HS-27A (cell line): ENCODE data around the gene TBCCD1.
"Not testable (repeated sequence)": the region's sequence is repeated elsewhere in the genome, so short reads cannot be mapped to it uniquely, and the experiment has no call there.

Experiments used
- DNase-seq: peaks from one replicate; pipeline ENCODE4 v3.0.0-alpha.2; 2012; ENCODE audit warnings: low read depth, missing footprints

TBCCD1 gene

GRCh38 chr3:186596568-186597287 lies 29.6 kb upstream of the TBCCD1 start:
- no peak for DNase-seq

GRCh38 chr3:186594591-186595113 lies 27.5 kb upstream of the TBCCD1 start:
- DNase-seq: no peak

GRCh38 chr3:186593862-186594261 lies 26.7 kb upstream of the TBCCD1 start:
- no peak for DNase-seq

DNA sequence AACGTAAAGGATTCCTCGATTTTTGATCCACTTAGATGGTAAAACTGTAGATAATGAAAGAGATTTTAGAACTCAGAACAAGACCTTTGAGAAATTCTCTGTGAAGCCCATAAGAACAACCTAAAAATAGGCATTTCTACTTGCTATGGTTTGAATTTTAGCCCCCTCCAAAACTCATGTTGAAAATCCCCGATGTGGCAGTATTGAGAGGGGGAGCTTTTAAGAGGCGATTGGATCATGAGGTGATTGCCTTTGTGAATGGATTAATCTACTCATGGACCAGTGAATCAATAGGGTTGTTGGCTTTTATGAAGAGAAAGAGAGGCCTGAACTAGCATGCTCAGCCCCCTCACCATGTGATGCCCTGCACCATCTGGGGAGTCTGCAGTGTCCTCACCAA lies 25.5 kb upstream of the TBCCD1 start:
- no peak for DNase-seq

- no peak for DNase-seq
Observed at GRCh38 chr3:186590580-186591295, 23.6 kb upstream of the TBCCD1 start.

GRCh38 chr3:186589856-186590579 lies 22.9 kb upstream of the TBCCD1 start:
- DNase-seq: no peak

DNA sequence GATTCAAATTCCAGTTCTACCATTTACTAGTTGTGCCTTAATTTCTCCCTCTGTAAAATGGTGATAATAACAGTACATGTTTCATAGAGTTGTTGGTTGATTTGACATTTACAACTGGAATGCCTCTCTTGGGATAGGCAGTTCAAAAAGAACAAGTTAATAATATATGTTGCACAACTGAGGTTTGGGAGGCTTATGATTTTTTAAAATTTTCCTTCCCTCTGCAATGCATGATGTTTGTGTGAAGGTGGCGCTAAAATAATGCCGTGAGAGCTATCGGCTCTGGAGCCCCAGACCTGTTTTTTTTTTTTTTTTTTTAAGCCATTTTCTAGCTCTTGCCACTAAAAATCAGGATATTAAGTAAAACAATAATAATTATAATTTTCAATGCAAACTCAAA lies 22.0 kb upstream of the TBCCD1 start:
- no peak for DNase-seq

- DNase-seq: no peak
Observed at GRCh38 chr3:186588632-186589031, 21.5 kb upstream of the TBCCD1 start.

- DNase-seq: no peak
Observed at GRCh38 chr3:186587183-186587582, 20.0 kb upstream of the TBCCD1 start.

DNA sequence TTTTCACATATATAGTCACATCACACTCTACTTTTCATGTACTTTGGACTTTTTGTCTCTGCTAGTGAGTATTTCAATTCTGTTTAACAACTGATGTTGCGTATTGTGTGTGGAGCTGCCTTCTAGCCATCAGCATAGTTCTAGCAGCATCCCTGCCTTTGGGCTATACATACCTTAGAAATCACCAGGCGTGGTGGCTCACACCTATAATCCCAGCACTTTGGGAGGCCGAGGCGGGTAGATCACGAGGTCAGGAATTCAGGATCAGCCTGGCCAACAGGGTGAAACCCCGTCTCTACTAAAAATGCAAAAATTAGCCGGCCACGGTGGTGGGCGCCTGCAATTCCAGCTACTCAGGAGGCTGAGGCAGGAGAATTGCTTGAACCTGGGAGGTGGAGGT lies 19.1 kb upstream of the TBCCD1 start:
- DNase-seq: not testable (repeated sequence)

DNA sequence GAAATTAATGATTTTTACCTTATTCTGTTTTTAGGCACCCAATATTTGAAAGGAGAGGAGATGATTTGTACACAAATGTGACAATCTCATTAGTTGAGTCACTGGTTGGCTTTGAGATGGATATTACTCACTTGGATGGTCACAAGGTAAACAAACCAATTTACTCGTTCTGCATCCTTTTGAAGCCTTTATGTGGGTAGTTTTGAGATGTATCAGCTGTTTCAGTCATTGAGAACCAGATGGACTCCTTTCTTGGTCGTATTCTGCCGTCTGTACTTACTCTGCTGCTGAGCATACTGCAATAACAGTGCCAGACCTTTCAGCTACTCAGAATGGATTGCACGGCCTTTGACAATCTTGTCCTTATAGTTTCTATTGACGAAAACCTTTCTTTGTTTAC lies 16.7 kb upstream of the TBCCD1 start:
- DNase-seq: no peak

DNA sequence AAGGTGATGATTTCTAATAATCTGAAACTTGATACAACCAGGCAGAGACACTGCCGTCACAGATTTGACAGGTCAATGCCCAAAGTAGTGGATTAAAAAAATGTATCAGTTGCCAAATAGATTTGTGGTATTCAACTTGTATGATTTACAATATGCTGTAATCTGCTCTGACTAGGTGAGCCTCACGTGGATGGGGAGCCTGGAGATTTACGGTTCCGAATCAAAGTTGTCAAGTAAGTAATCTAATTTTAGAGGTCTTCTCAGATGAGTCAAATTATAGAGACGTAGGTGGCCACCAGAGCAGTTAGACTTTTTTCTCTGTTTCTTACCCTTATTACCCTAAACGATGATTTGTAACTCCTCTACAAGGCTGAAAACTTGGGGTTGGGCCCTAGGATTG lies 15.4 kb upstream of the TBCCD1 start:
- DNase-seq: no peak

DNA sequence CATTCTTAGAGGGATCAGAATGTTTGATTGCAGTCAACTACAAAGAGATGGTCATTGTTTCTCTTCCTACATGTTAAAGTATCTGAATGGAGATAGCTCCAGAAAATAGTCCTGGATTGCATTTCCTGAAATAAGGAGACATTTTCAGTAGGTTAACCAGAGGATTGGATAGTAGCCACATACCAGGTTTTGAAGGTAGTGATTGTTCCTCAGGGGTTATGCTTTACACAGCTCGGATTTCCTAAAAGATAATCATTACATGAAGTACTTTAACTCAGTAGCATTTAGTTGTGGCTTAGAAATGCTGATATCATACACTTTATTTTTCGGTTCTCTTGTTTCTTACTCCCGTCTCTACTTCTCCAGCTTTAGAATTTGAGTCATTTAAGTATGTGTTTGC lies 13.6 kb upstream of the TBCCD1 start:
- no peak for DNase-seq

GRCh38 chr3:186577521-186577920 lies 10.4 kb upstream of the TBCCD1 start:
- no peak for DNase-seq

DNA sequence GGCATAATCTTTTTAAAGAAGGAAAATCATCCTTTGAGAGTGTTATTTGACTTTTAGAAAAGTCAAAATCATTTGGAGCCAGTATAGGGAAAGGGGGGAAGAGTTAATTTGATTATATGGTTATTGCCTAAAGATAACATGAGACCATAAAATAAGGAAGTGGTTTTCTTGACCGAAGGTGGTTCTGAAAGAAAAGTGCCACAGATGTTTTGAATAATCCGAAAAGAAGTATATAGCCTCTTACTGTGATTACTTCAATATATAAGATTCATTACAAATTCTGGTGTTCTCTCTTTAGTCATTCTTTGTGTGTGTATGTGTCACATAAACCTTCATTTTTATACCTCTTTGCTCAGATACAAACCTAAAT lies 4.5 kb upstream of the TBCCD1 start:
- no peak for DNase-seq

DNA sequence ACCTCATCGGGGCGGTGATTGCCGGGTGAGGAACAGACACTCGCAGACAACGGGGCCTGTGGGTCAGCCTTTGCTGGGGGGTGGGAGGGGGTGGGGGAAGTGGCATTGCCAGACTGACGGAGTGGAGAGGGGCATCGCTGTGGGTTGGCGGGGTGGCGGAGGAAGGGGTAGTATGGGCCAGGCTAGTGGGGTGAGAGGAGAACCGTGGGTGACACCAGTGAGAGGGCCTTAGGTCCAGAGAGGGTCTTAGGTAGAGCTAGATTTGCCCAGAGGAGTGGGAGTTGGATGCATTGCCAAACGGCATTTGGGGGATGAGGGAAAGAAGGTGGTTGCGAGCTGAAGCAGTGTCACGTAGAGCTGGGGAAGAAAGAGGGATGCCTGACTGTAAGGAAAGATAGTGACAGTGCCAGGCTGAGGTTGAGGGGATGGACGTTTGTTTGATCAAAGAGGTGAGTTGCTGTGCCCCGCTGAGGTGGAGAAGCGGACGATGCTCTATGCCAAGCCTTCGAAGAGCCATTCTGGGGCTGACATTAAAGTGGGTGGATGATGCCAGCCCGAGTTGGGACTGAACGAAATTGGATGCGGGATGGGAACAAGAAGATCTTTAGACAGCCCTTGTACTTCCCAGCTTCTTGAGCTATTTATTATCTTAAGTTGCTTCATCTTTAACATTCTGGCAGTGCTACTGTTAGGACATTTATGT lies 4.0 kb upstream of the TBCCD1 start:
- no peak for DNase-seq

DNA sequence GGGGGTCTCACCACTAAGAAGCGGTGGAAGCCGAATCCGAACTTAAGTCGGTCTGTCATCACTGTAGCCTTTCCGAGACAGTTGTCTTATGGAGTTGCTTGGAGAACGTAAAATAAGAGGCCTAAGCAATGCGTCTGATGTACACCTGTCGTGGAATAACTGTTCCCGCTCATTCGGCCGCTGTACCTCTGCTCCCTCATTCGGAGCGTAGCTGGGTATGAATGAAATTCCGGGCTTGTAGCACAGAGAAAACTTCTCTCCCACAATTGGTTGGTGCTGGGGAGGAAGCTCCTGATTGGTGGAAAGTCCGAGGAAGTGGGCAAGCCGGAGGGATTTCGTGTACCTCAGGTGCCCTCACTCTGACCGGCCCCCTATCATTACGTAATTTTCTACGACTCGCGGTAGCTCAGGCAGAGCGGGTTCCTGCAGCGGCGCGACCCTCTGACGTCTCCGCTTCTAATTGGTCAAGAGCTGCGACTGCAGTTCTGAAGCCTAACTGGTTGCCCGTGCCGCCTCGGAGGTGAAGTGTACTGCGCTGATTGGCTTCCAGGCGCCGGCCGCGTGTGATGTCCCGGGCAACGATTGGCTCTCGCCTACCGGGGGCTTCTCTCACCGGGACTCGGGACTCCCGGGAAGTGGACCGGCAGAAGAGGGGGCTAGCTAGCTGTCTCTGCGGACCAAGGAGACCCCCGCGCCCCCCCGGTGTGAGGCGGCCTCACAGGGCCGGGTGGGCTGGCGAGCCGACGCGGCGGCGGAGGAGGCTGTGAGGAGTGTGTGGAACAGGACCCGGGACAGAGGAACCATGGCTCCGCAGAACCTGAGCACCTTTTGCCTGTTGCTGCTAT lies 3.2 kb upstream of the TBCCD1 start, which contains the start of gene DNAJB11:
TSS of gene DNAJB11 (plus strand) at position 625 of the 845 bp plus-strand sequence. CDS start at position 803, 178 bp downstream.
- DNase-seq: peak; percentile 97

GRCh38 chr3:186569779-186570095 lies 2.6 kb upstream of the TBCCD1 start:
- DNase-seq: no peak

GRCh38 chr3:186569361-186569760 lies 2.2 kb upstream of the TBCCD1 start:
- DNase-seq: not testable (repeated sequence)

GRCh38 chr3:186566772-186567071 lies 417 bp downstream of the TBCCD1 start:
- DNase-seq: peak; percentile 1

DNA sequence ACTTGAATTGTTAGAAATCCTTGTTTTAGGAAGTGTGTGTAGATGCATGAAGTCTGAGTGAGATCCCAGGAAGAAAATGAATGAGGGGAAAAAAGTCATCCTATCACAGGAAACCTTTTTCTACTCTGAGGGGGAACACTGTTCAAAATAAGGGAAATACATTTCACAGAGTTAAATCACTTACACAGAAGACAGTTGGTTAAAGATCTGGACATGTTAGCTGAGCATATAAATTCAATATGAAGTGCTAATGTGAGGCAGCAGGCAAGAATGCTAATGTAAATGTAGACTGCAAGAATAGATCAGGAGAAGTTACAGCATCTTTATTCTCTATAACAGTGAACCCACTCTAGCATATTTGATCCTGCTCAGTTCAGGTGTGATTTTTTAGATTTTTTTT lies 2.6 kb downstream of the TBCCD1 start:
- no peak for DNase-seq
